ENCODE measurements around the gene CCL18. TPM values are rescaled to one million over a fixed set of nuclear protein-coding genes. Genes with fewer than 3 reads are reported as not detected.
"Not testable (repeated sequence)": the region's sequence is repeated elsewhere in the genome, so short reads cannot be mapped to it uniquely, and the experiment has no call there.

The CCL18 gene
- total RNA-seq, 1 donor from 2014 or later, result not detected

GRCh38 chr17:36111068-36111490 lies 47.0 kb downstream of the CCL18 start:
- no peaks in the 10 kb centered on the region for H3K36me3 Mint-ChIP-seq (ENCODE audit: low read depth)
- H3K4me1 Mint-ChIP-seq, result peaks cover 9% of the 10 kb centered on the region
- no peak overlapping the region for H3K27ac Mint-ChIP-seq (ENCODE audit: unreplicated experiment)
- peaks cover 9% of the 10 kb centered on the region for H3K9me3 Mint-ChIP-seq
- no peak for TF ChIP-seq CTCF (conservative IDR thresholded peaks at IDR 0.05)
- no peak for DNase-seq (ENCODE audit: low read depth, low spot score)
- no peak overlapping the region for H3K4me3 Mint-ChIP-seq
- peaks cover 12% of the 10 kb centered on the region for H3K27me3 Mint-ChIP-seq (ENCODE audit: low read depth)

- no peak overlapping the region for H3K4me3 Mint-ChIP-seq
- peaks cover 12% of the 10 kb centered on the region for H3K27me3 Mint-ChIP-seq (ENCODE audit: low read depth)
- no peak overlapping the region for H3K27ac Mint-ChIP-seq (ENCODE audit: unreplicated experiment)
- peaks cover 9% of the 10 kb centered on the region for H3K9me3 Mint-ChIP-seq
- H3K4me1 Mint-ChIP-seq, result peaks cover 9% of the 10 kb centered on the region
- H3K36me3 Mint-ChIP-seq (ENCODE audit: low read depth), result no peaks in the 10 kb centered on the region
- TF ChIP-seq CTCF (conservative IDR thresholded peaks at IDR 0.05), result no peak
- no peak for DNase-seq (ENCODE audit: low read depth, low spot score)
These were observed 48.5 kb downstream of the CCL18 start for GRCh38 chr17:36112572-36112971.

GRCh38 chr17:36113131-36113530 lies 49.1 kb downstream of the CCL18 start:
- not testable (repeated sequence) for H3K4me3 Mint-ChIP-seq; H3K4me1 Mint-ChIP-seq; H3K9me3 Mint-ChIP-seq; H3K36me3 Mint-ChIP-seq (ENCODE audit: low read depth); H3K27ac Mint-ChIP-seq (ENCODE audit: unreplicated experiment); DNase-seq (ENCODE audit: low read depth, low spot score)
- peaks cover 12% of the 10 kb centered on the region for H3K27me3 Mint-ChIP-seq (ENCODE audit: low read depth)

GRCh38 chr17:36114971-36115648 lies 51.0 kb downstream of the CCL18 start:
- H3K4me3 Mint-ChIP-seq; H3K27ac Mint-ChIP-seq (ENCODE audit: unreplicated experiment); DNase-seq (ENCODE audit: low read depth, low spot score); H3K4me1 Mint-ChIP-seq; H3K27me3 Mint-ChIP-seq (ENCODE audit: low read depth); H3K36me3 Mint-ChIP-seq (ENCODE audit: low read depth); H3K9me3 Mint-ChIP-seq: not testable (repeated sequence)

- not testable (repeated sequence) for H3K36me3 Mint-ChIP-seq (ENCODE audit: low read depth); H3K27me3 Mint-ChIP-seq (ENCODE audit: low read depth); DNase-seq (ENCODE audit: low read depth, low spot score); H3K4me3 Mint-ChIP-seq; H3K4me1 Mint-ChIP-seq; H3K9me3 Mint-ChIP-seq; H3K27ac Mint-ChIP-seq (ENCODE audit: unreplicated experiment)
These were observed 51.5 kb downstream of the CCL18 start for GRCh38 chr17:36115649-36115977.

- TF ChIP-seq CTCF (conservative IDR thresholded peaks at IDR 0.05), result no peak
- no peak for DNase-seq (ENCODE audit: low read depth, low spot score)
- Mint-ChIP-seq H3K36me3 (ENCODE audit: low read depth) (no peaks in the 10 kb centered on the region), H3K4me3 (no peak overlapping the region), H3K27me3 (ENCODE audit: low read depth) (peaks cover 3% of the 10 kb centered on the region), H3K9me3 (peaks cover under 1% of the 10 kb centered on the region), H3K27ac (ENCODE audit: unreplicated experiment) (no peak overlapping the region), H3K4me1 (no peaks in the 10 kb centered on the region)
These were observed 53.7 kb downstream of the CCL18 start for GRCh38 chr17:36117505-36118382.

All from neural crest cell (in vitro differentiated cells).